ENCODE results near the gene TEX19. TPM values are rescaled to one million over a fixed set of nuclear protein-coding genes. Genes with fewer than 3 reads are reported as not detected.

TEX19 gene
- total RNA-seq, 2 experiments from 2014 or later = 0.15 TPM; not detected in 1

DNA sequence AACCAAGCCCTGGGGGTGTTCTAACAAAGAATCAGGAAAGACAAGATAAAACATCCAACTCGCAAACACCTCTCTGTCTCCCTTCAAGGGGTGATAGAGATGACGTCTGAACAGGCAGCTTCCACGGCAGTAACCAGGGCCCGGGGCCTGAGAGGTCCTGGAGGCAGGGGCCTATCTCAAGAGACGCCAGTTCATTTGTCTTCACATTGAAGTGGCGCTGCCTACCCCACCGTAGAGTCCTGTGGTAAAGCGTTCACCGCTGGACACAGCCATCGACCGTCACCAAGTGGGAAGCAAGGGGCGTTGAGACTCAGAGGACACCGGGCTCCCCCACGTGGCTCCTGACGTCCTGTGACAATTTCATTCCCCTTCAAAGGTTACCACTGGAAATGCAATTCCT is 33.9 kb downstream of the TEX19 start:
- CTCF ChIA-PET = no interaction called here
- Mint-ChIP-seq H3K27me3 (no peaks in the 10 kb centered on the region), H3K36me3 (no peaks in the 10 kb centered on the region), H3K4me3 (no peak overlapping the region), H3K9me3 (ENCODE audit: low read depth) (no peaks in the 10 kb centered on the region), H3K27ac (no peak overlapping the region), H3K4me1 (no peaks in the 10 kb centered on the region)
- no peak for ATAC-seq
- no peak for DNase-seq

DNA sequence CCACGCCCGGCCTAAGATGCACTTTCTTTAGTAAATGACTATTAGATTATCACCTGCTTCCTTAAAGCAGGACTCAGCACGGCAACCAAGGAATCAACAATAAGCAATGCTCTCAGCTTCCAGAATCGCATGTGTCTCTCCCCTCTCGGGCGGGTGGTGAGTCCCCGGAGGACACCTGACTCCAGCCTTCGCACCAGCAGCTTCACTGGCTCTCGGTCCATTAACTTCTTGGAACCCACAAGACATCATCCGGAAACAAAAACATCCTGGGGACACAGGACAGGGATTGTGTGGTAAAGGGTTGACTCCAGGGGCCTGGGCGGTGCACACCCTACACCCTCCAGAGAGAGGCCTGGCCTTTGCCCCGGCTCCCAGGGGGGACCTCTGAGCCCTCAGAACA is 35.2 kb downstream of the TEX19 start:
- H3K4me1 Mint-ChIP-seq = no peaks in the 10 kb centered on the region
- H3K27ac Mint-ChIP-seq = no peak overlapping the region
- CTCF ChIA-PET = interaction anchor here (1.0 kb wide), 1 partner anchor 158 kb away, joined by 3 read pairs; no protein-coding TSS in a partner anchor
- ATAC-seq (no peak), DNase-seq (no peak)
- H3K9me3 Mint-ChIP-seq (ENCODE audit: low read depth) = no peaks in the 10 kb centered on the region
- H3K36me3 Mint-ChIP-seq = no peaks in the 10 kb centered on the region
- H3K27me3 Mint-ChIP-seq = no peaks in the 10 kb centered on the region
- no peak overlapping the region for H3K4me3 Mint-ChIP-seq

DNA sequence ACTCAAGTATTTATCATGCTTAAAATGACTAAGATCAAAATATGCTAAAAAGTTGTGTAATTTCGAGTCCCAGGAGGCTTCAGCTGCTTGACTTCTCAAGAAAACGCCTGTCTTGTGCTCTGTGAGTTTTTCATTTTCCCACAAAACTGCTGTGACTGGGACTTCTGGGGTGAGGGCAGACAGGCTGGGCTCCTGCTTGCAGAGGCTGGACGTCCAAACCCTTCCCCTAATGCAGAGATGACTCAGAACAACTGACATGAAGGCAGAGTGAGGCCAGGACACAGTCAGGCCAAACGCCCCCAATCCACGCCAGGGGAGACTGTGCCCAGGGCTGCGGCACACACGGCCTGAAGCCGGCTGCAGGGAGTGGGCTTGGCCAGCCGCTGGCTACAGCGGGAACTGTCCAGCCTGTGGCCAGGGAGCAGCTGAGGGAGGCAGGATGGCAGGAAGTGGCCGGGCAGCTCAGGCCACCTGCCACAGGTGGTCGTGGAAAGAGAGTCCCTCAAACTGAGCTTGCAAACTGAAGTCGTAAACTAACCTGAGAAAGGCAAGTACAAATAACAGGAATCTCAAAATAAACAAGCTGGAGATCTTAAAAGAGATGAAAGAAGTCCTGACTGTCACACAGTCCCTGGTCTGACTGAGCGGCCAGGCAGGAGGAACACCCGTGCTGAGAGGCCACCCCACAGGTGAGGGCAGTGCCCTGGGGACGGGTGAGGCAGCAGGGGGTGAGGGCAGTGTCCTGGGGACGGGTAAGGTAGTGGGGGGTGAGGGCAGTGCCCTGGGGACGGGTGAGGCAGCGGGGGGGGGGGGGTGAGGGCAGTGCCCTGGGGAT is 37.8 kb downstream of the TEX19 start:
- H3K27me3 Mint-ChIP-seq = no peaks in the 10 kb centered on the region
- no peak overlapping the region for H3K27ac Mint-ChIP-seq
- CTCF ChIA-PET = no interaction called here
- H3K4me3 Mint-ChIP-seq = no peak overlapping the region
- DNase-seq (no peak), ATAC-seq (no peak)
- no peaks in the 10 kb centered on the region for H3K9me3 Mint-ChIP-seq (ENCODE audit: low read depth)
- H3K4me1 Mint-ChIP-seq = peaks cover 14% of the 10 kb centered on the region
- peaks cover 5% of the 10 kb centered on the region for H3K36me3 Mint-ChIP-seq

- H3K27ac Mint-ChIP-seq = no peak overlapping the region
- no peak for ATAC-seq
Observed at GRCh38 chr17:82397449-82398335, 38.6 kb downstream of the TEX19 start.

GRCh38 chr17:82399041-82399441 is 40.0 kb downstream of the TEX19 start:
- Mint-ChIP-seq H3K9me3 (ENCODE audit: low read depth) (no peaks in the 10 kb centered on the region), H3K36me3 (peaks cover 14% of the 10 kb centered on the region), H3K4me1 (peaks cover 22% of the 10 kb centered on the region), H3K27me3 (no peaks in the 10 kb centered on the region), H3K4me3 (no peak overlapping the region), H3K27ac (no peak overlapping the region)
- no peak for ATAC-seq
- no peak for DNase-seq
- CTCF ChIA-PET = interaction anchor here (0.8 kb wide), 1 partner anchor 29 kb away, joined by 3 read pairs; no protein-coding TSS in a partner anchor

More at GRCh38 chr17:82397449-82398335, 38.6 kb downstream of the TEX19 start:
- CTCF ChIA-PET = no interaction called here
- H3K27me3 Mint-ChIP-seq = no peaks in the 10 kb centered on the region
- DNase-seq = no peak
- peaks cover 15% of the 10 kb centered on the region for H3K4me1 Mint-ChIP-seq
- peaks cover 5% of the 10 kb centered on the region for H3K36me3 Mint-ChIP-seq
- no peak overlapping the region for H3K4me3 Mint-ChIP-seq
- no peaks in the 10 kb centered on the region for H3K9me3 Mint-ChIP-seq (ENCODE audit: low read depth)

DNA sequence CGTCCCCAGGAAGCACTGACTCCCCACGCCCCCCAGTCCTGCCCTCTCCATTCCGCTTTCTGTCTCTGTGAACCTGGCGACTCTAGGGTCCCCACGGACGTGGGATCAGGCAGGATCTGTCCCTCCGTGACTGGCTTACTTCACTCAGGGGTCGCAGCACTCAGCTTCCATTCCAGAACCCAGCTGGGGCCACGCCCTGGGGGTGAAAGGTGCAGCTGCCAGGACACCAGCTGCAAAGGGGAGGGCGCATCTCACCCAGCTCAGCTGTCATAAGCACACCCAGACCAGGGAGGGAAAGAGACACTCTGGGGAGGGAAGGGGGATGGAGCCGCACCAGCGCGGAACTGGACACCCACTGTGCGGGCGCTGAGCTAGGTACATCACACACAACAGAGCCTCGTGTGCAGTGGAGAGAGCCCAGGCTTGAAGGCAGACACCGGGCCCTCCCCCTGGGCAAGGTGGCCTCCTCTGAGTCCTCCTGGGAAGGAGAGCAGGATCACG is 40.6 kb downstream of the TEX19 start:
- Mint-ChIP-seq H3K27me3 (no peaks in the 10 kb centered on the region), H3K27ac (no peak overlapping the region), H3K4me1 (peaks cover 22% of the 10 kb centered on the region), H3K9me3 (ENCODE audit: low read depth) (no peaks in the 10 kb centered on the region), H3K36me3 (peaks cover 14% of the 10 kb centered on the region), H3K4me3 (no peak overlapping the region)
- DNase-seq (no peak), ATAC-seq (no peak)
- CTCF ChIA-PET = no interaction called here

GRCh38 chr17:82400206-82400605 is 41.2 kb downstream of the TEX19 start:
- Mint-ChIP-seq H3K4me1 (peaks cover 22% of the 10 kb centered on the region), H3K4me3 (no peak overlapping the region), H3K36me3 (peaks cover 15% of the 10 kb centered on the region), H3K27me3 (no peaks in the 10 kb centered on the region), H3K27ac (no peak overlapping the region), H3K9me3 (ENCODE audit: low read depth) (no peaks in the 10 kb centered on the region)
- no peak for DNase-seq
- CTCF ChIA-PET = interaction anchor here (0.8 kb wide), 1 partner anchor 47 kb away, joined by 4 read pairs; no protein-coding TSS in a partner anchor
- ATAC-seq = no peak

DNA sequence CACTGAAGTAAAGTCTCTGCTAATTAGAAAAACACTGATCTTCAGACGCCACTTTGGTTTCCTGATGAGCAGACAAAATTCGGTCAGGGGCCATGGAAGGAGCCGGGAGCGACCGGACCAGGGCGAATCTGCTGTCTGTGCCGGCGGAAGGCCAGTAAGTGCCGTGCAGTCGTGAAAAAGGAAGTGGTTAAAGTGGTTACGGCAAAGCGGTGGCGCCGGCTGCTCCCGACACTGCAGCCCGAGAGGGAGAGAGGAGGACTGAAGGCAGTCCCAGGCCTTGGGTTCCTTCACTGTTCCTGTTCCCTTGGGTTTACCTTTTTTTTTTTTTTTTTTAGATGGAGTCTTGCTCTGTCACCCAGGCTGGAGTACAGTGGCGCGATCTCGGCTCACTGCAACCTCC is 41.8 kb downstream of the TEX19 start:
- DNase-seq (peak; percentile 84), ATAC-seq (peak; percentile 91)
- H3K4me3 Mint-ChIP-seq = peak overlapping the region; percentile 52
- H3K9me3 Mint-ChIP-seq (ENCODE audit: low read depth) = no peaks in the 10 kb centered on the region
- H3K27ac Mint-ChIP-seq = peak overlapping the region; percentile 84
- peaks cover 16% of the 10 kb centered on the region for H3K36me3 Mint-ChIP-seq
- no peaks in the 10 kb centered on the region for H3K27me3 Mint-ChIP-seq
- CTCF ChIA-PET = interaction anchor here (0.8 kb wide), 1 partner anchor 48 kb away, joined by 4 read pairs; no protein-coding TSS in a partner anchor
- peaks cover 22% of the 10 kb centered on the region for H3K4me1 Mint-ChIP-seq

DNA sequence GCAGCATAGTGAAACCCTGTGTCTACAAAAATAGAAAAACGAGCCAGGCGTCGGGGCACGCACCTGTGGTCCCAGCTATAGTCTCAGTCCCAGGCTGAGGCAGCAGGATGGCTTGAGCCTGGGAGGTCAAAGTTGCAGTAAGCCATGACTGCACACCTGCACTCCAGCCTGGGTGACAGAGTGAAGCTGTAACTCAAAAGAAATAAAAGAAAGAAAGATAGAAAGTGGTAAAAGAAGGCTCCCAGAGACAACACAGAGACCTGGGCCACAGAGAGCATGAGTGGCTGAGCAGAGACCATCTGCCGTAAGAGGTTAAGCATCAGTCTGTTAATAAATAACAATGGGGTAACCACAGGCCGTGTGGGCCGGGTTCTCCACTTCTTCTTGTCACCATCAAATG is 43.8 kb downstream of the TEX19 start:
- no peak overlapping the region for H3K27ac Mint-ChIP-seq
- no peak for DNase-seq
- H3K36me3 Mint-ChIP-seq = peaks cover 16% of the 10 kb centered on the region
- no peak for ATAC-seq
- H3K9me3 Mint-ChIP-seq (ENCODE audit: low read depth) = no peaks in the 10 kb centered on the region
- peaks cover 28% of the 10 kb centered on the region for H3K4me1 Mint-ChIP-seq
- CTCF ChIA-PET = interaction anchor here (1.2 to 1.5 kb wide), 3 partner anchors 32 to 52 kb away, joined by 3 read pairs; no protein-coding TSS in a partner anchor
- no peaks in the 10 kb centered on the region for H3K27me3 Mint-ChIP-seq
- no peak overlapping the region for H3K4me3 Mint-ChIP-seq

DNA sequence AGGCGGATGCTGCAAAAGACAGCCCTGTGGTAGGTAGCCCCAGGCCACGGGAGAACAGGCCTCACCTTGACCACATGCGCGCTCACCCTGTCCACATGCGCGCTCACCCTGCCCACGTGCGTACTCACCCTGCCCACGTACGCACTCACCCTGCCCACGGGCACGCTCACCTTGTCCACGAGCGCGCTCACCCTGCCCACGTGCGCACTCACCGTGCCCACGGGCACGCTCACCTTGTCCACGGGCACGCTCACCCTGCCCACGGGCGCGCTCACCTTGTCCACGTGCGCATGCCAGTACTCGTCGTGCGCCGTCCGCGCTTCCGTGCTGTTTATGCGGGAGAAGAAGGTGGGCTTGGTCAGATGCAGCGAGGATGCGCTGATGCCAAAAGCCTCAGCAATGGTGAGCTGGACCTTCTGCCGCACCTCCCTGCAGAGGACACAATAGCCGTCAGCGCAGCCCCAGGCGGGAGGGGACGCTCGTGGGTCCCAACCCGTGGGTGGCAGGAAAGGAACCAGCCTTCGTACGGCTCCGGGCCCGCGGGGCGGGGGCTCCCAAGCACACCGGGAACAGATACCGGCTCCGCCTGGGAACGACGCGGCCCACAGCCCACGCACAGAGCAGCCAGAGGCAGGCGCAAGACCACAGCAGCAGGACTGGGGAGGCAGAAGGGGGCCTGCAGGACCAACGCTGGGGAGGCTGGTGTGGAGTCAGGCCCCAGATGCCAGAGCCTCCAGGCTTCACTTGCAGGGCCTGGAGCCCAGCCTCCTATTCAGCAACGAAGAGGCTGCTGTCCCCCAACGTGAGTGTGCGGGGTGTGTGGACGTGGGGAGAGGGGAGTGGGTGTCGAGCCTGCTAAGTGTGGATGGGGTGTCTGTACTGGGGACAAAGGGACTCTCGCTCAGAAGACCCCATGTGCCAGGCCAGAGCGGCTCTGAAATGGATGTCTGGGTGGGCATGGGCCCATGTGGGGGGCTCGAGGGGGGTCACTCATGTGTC is 44.9 kb downstream of the TEX19 start:
- H3K4me3 Mint-ChIP-seq = no peak overlapping the region
- CTCF ChIA-PET = interaction anchor here (0.7 to 1.2 kb wide), 2 partner anchors 36 to 123 kb away, joined by 3 to 4 read pairs; no protein-coding TSS in a partner anchor
- no peak for ATAC-seq
- no peak overlapping the region for H3K27ac Mint-ChIP-seq
- peaks cover 16% of the 10 kb centered on the region for H3K36me3 Mint-ChIP-seq
- peaks cover 28% of the 10 kb centered on the region for H3K4me1 Mint-ChIP-seq
- no peaks in the 10 kb centered on the region for H3K9me3 Mint-ChIP-seq (ENCODE audit: low read depth)
- no peaks in the 10 kb centered on the region for H3K27me3 Mint-ChIP-seq
- DNase-seq = no peak

DNA sequence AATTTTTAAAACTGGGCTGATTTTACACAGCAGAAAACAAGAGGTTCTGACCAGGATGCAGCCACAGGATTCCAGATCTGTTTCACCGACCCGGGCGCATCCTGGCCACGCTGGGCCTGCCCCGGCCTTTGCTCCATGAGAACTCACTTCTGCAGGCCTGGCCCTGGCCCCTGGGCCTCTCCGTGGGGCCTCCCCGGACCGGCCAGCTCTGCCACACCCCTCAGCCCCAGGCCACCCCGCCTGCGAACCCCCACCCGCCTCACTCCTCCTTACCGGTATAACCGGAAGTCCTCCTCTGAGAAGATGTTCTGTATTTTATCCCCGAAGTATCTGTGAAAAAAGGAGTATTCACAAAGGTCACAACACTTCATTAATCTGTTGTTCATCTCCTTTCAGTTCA is 46.0 kb downstream of the TEX19 start:
- H3K27ac Mint-ChIP-seq = no peak overlapping the region

DNA sequence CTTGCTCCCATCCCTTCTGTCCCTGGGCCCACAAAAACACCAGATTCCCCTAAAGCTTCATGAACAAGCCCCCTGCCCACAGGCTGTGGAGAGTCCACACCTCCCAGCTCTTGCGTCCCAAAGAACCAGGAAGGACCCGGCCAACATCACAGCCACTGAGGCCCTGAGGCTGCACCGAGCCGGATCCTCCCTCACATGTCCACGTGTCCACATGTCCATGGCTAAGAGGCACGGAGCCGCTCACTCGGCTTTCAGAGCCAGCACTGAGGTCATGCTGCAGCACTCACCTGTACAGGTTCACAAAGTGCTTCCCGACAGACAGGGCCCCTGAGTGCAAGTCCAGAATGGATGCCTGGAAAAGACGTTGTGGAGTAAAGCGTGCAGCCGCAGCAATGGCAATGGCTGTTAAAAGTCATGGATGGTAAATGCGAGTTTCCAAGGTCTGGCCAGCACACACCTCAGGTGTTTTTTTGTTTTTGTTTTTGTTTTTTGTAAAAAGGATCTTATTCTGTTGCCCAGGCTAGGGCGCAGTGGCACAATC is 47.2 kb downstream of the TEX19 start:
- H3K27ac Mint-ChIP-seq = no peak overlapping the region
- CTCF ChIA-PET = interaction anchor here (1.4 to 1.7 kb wide), 2 partner anchors 9 to 18 kb away, joined by 3 read pairs; no protein-coding TSS in a partner anchor
- H3K36me3 Mint-ChIP-seq = peaks cover 13% of the 10 kb centered on the region
- H3K27me3 Mint-ChIP-seq = no peaks in the 10 kb centered on the region
- H3K4me3 Mint-ChIP-seq = no peak overlapping the region
- peaks cover 18% of the 10 kb centered on the region for H3K4me1 Mint-ChIP-seq
- ATAC-seq (no peak), DNase-seq (no peak)
- no peaks in the 10 kb centered on the region for H3K9me3 Mint-ChIP-seq (ENCODE audit: low read depth)

More for the DNA sequence above, 46.0 kb downstream of the TEX19 start:
- H3K4me3 Mint-ChIP-seq = no peak overlapping the region
- peaks cover 27% of the 10 kb centered on the region for H3K4me1 Mint-ChIP-seq
- peaks cover 16% of the 10 kb centered on the region for H3K36me3 Mint-ChIP-seq
- DNase-seq = no peak
- no peaks in the 10 kb centered on the region for H3K27me3 Mint-ChIP-seq
- no peaks in the 10 kb centered on the region for H3K9me3 Mint-ChIP-seq (ENCODE audit: low read depth)
- ATAC-seq = no peak
- CTCF ChIA-PET = interaction anchor here (0.8 to 1.2 kb wide), 2 partner anchors 35 to 37 kb away, joined by 3 to 4 read pairs; no protein-coding TSS in a partner anchor
